ENCODE data around the gene JADE1.

Gene JADE1

DNA sequence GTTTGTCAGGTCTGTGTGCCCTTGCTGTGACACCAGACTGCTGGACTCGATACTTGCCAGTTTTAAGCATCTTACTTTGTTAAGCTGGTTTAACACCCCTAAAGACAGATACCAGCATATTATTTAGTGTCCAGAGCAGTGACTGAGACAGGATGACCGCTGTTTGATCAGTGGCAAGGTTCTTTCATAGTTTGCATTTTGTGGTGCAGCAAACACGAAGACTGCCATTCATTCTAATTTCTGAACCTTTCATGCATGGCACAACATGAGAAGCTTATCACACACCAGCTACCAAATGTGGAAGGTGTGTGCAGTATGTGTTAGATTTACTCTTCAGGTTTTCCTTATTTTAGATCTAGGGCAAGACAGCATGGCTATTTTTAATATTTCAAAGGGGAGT, 28.2 kb downstream of the JADE1 start:
- DNase-seq (ENCODE audit: extremely low spot score, insufficient read length, low read depth), result no peak
- no peak for FAIRE-seq

DNA sequence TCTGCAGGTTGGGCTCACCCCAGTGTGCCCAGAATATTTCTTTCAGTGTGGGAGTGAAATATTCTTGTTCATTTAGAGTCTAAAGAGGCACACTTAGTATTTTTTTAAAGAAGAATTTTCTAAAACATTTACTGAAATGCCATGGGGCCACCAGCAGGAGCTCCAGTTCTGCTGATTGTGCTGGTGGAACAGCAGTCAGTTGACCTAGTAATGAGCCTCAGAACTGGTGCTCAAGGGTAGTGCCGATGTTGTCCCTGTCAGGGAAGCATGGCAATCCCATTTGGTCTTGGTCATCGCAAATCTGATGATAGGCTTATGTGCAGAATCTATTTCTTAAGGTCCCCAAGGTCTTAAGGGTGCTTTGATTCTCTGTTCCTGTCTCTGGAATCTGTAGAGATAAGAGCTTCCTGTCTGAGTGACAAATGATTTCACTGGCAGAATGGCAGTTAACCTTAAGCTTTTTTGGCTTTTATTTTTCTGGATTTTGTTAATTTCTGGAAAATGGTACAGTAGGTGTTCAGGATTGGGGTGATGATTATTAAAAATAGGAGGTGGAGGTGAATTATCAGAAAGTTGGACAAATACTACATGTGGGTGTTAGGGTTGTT, 31.3 kb downstream of the JADE1 start:
- FAIRE-seq (no peak), DNase-seq (ENCODE audit: extremely low spot score, insufficient read length, low read depth) (no peak)

DNA sequence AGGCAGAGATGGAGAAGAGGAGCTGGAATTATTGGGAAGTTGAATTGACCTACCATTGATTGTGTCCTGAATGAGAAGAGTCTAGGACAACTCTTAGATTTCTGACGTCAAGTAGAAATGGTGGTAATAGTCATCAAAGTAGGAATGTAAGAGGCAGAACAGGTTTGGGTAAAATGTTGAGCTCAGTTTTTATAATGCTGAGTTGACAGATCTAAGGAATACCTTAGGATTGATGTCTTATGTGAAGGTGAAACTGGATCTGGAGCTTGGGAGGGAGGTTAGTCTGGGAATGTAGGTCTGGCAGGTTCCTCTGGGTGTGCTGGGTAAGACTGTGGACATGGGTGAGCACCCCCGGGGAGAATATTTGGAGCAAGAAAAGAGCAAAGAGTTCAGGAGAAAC, 31.9 kb downstream of the JADE1 start:
- FAIRE-seq (no peak), DNase-seq (ENCODE audit: extremely low spot score, insufficient read length, low read depth) (no peak)

- FAIRE-seq, result no peak
- DNase-seq (ENCODE audit: extremely low spot score, insufficient read length, low read depth), result no peak
Measured at GRCh38 chr4:128844931-128845330, 35.4 kb downstream of the JADE1 start.

DNA sequence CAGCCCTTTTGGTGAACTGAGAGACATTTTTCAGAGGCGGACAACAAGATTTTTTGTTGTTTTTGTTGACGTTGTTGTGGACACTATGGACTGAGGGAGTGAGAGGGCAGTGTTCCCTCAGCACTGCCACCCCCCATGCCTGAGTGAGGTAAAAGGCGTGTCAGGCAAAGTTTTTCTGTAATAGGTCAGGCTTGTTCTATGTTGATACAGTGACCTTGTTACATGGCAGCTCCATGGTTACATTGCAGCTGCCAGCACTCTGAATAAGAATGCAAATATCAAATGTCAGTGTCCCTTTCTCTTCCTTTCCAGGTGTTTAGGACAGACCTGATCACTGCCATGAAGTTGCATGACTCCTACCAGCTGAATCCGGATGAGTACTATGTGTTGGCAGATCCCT, 36.6 kb downstream of the JADE1 start:
- no peak for FAIRE-seq
- DNase-seq (ENCODE audit: extremely low spot score, insufficient read length, low read depth), result no peak

GRCh38 chr4:128847082-128847724, 37.7 kb downstream of the JADE1 start:
- FAIRE-seq, result no peak

DNA sequence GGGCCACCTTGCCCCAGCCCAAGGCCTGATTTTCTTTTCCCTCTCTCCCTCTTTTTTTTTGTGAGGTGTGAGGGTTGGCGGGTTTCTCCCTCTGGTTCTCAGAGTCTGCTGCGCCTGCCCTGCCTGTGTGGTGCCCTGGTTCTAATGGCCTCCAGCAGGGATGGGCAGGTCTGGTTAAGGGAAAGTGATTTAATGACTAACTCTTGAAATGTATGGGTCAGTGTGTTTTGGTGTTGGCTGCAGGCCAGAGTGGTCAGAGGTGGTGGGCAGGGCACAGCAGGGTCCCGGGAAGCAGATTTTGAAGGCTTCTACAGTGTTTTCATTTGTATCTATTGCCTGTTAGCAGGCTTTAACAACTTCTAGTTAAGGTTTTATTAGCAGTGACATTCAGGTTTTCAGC, 39.0 kb downstream of the JADE1 start:
- DNase-seq (ENCODE audit: extremely low spot score, insufficient read length, low read depth) (no peak), FAIRE-seq (no peak)

More at GRCh38 chr4:128847082-128847724, 37.7 kb downstream of the JADE1 start:
- DNase-seq (ENCODE audit: extremely low spot score, insufficient read length, low read depth), result no peak

DNA sequence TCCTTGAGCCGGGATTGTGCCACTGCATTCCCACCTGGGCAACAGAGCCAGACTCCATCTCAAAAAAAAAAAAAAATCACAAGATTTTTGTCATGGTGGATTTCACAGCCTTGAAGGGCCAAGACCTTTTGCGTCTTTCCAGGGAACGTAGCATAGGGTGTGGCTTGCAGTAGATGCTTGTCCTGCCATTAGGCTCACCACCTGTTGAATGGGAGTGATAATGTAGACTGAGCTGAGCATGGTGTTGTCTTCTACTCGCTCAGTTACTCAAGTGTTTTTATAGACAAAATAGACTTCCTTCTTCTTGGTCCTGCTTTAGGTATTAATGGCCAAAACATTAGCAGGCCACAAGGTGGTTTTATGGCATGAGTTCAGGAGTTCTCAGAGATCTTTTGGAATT, 40.8 kb downstream of the JADE1 start:
- no peak for DNase-seq (ENCODE audit: extremely low spot score, insufficient read length, low read depth)
- no peak for FAIRE-seq

DNA sequence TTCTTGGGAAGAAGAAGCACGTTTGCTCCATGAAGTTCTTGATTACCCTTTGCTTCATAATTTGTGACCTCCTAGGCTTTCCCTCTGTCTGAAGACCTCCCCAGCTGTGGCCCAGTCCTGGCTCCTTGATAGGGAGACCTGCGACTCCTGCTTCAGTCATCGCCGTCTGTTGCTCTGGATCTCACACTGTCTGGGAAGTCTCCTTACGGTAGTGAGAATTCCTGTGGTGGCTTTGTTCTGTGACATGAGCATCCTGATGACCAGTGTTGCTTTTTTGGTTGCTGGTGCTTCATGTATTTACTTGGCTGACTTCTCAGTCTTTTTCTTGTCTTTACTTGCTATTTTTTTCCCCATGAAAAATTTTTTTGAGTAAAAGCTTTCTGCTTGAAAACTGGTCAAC, 44.2 kb downstream of the JADE1 start:
- FAIRE-seq (peak; percentile 31), DNase-seq (ENCODE audit: extremely low spot score, insufficient read length, low read depth) (no peak)

DNA sequence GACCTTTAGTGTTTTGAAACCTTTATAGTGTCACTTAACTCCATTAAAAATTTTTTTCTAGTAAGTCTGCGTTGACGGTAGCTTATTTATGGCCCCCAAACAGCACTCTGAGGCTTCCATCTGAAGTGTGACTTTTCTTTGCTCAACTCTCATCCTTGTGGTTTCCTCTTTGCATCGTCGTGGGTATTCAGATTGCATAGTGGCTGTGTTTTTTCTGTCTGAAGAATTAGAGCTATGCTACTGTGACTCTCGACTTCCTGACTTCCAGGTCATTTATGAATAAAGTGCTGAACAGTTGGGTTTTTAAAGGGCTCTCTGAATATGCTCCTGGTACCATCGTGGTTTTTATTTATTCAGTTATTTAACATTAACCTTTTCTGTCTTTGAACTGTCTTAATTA, 44.9 kb downstream of the JADE1 start:
- peak; percentile 63 for FAIRE-seq
- no peak for DNase-seq (ENCODE audit: extremely low spot score, insufficient read length, low read depth)

DNA sequence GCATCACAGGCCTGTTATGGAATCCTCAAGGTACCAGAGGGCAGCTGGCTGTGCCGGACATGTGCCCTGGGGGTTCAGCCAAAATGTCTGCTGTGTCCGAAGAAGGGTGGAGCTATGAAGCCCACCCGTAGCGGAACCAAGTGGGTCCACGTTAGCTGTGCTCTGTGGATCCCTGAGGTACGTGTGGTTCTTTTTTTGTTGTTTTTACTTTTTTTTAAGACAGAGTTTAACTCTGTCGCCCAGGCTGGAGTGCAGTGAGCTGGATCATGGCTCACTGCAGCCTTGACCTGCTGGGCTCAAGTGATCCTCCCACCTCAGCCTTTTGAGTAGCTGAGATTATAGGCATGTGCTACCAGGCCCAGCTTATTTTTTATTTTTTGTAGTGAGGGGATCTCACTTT, 46.1 kb downstream of the JADE1 start:
- FAIRE-seq, result no peak
- no peak for DNase-seq (ENCODE audit: extremely low spot score, insufficient read length, low read depth)

DNA sequence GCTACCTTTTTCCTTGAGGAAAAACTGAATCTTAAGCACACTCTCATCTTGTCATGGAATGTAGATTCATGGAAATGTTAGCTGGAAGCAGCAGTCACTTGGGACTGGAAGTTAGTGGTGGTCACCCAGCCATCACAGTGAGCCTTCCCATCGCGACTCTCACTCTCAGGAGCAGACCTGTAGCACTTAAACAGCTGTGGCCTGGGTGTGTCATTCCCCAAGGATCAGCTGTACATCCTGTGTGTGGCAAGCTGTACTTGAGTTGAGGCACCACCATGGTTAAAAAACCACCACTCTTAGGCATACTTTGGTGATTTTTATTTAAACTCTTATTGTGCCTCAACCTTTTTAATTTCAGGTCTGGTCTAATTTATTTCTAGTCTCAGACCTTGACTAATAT, 46.7 kb downstream of the JADE1 start:
- no peak for FAIRE-seq
- DNase-seq (ENCODE audit: extremely low spot score, insufficient read length, low read depth), result no peak

DNA sequence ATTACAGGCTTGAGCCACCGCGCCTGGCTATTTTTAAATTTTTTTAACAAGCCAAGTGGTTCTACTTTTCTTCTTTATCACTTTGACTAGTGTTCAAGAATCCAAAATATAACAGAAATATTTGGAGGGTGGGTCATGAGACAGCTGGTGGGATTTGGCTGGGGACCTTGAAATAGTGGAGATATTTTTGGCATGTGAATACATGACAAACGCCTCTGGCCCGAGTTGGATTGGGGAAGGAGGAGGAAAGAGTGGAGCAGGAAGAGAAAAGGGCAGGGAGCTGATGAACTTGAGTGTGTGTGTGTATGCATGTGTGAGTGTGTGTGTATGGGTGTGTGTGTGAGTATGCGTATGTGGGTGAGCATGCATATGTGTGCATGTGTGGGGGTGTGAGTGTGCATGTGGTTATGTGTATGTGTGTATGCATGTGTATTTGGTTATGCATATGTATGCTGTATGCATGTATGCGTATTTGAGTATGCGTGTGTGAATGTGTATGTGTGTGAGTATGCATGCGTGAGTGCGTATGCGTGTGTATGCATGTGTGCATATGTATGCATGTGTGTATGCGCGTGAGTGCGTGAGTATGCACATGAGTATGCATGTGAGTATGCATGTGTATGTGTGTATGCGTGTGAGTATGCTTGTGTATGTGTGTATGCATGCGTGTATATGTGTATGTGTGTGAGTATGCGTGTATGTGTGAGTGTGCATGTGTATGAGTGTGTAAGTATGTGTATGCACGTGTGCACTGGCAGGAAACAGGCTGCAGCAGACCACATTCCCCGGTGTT, 49.6 kb downstream of the JADE1 start:
- no peak for DNase-seq (ENCODE audit: extremely low spot score, insufficient read length, low read depth)
- peak; percentile 26 for FAIRE-seq

DNA sequence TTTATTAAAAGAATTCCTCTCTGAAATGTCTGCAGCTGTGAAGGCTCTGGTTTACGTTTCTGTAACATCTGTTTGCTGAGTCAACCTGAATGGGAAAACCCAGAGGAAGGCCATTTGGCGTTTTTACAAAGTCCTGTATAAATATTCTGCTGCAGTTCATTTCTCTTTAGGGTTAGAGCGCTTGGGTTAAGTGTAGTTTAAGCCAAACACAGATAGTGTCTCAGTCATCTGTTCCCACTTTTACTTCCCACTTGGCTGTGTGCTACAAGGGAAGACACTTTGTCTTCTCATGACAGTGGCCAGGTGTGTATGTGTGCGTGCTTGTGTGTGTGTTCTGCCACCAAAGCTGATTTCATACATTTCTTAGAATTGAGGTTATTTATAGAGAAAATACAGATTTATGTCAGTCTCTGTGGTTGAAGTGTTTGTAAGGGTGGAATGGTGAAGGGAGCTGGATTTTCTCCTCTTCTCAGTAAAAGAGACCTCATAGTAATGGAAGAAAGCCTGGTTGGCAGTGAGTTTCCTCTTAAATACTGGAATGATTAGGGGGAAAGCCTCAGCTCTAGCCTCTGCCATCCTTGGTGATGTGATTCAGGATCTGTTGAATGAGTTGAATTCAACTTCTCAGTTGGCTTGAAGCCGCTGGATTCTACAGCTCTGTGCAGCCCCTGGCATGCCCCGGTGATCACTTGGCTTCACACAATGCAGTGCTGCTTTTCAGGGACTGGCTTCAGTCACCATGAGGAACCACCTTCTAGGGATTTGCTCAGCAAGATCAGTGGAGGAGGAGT, 50.6 kb downstream of the JADE1 start:
- FAIRE-seq (no peak), DNase-seq (ENCODE audit: extremely low spot score, insufficient read length, low read depth) (no peak)

- no peak for DNase-seq (ENCODE audit: extremely low spot score, insufficient read length, low read depth)
- no peak for FAIRE-seq
Measured at GRCh38 chr4:128861856-128862518, 52.5 kb downstream of the JADE1 start.

DNA sequence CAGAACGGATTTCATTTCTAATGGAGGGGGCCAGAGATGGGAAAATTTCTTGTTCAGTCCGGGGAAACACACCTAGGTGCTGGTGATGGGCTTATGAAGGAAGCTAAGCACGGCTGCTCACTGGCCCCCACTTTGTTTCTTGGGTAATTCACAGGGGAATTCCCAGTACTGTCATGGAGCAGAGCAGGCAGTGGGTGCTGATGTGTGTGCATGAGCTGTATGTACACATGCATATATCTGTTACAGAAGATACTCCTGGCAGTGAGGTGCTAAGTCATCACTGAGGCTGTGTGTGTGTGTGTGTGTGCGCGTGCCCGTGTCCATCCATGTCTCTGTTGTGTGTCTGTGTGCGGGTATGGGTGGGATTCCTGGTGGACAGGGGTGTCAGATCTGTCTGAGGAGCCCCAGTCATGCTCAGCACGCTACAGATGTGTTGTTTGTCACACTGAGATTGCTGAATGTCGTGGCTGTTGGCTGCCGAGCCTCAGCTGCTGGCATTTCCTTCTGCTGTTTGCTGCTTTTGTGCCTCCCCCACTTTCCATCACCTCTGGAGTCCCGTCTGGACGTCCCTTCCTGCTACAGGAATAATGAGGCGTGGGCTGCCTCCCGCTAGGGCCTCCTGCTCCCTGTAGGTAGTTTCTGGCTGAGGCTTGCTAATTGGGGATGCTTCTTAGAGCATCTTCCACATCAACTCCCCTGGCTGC, 53.3 kb downstream of the JADE1 start:
- no peak for DNase-seq (ENCODE audit: extremely low spot score, insufficient read length, low read depth)
- peak; percentile 60 for FAIRE-seq

DNA sequence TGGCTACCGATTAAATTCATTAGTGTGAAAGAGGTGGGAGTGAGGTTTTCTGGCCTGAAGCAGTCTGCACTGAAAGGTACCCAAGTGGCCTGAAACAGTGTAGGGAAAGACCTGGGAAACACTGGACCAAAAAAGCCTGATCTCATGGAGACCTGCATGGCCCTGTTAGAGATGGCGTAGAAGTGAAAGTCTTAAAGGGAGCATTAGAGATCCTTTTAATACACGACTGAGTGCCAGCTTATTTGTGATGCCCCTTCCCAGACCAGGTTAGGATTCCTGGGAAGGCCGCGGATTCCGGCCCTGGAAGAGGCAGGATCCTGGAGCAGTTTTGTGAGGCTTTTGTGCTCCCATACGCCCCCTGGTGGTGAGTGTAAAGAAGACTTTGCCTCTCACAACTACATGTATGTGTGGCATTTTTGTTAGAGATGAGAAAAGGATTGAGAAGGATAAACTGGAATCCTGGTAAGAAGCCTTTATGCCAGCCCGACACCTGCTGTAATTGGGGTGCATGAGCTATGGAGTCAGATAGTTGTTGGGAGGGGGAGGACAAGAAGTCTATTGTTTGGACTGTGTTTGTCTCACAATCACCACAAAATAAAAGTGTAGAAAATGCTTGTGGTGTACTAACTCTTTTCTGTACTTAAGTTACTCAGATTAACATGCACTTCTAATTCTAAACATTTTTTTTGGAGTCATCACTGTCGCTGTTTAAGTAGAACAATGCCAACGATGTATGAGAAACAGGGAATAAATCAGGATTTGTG, 54.0 kb downstream of the JADE1 start:
- peak; percentile 72 for FAIRE-seq
- DNase-seq (ENCODE audit: extremely low spot score, insufficient read length, low read depth), result peak; percentile 26

DNA sequence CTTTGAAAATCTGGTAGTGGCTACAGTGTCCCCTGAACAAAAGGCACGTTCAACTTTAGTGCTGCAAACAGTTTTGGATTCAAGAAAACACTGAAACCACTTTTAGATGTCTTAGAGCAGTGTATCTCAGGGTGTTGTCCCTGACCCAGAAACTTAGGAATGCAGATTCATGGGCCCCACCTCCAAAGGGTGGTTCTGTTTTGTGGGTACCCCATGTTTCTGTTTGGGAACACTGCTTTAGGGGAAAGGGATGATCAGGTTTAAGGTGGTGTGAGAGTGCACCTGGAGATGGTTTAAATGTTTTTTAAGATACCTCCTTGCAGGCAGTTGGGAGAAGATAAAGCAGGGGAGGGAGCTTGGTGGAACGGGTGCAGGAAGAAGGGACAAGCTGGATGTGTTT, 55.6 kb downstream of the JADE1 start:
- DNase-seq (ENCODE audit: extremely low spot score, insufficient read length, low read depth) (no peak), FAIRE-seq (no peak)

GRCh38 chr4:128866269-128866668, 56.8 kb downstream of the JADE1 start:
- FAIRE-seq (no peak), DNase-seq (ENCODE audit: extremely low spot score, insufficient read length, low read depth) (no peak)
